Anterior cingulate cortex (tissue), 58 donors: ENCODE data around the gene PLET1.
A peak's percentile ranks its signal among the peaks of the same experiment; 100 is the strongest.

Experiments used
- DNase-seq, 58 donors: peaks; one replicate each; lab custom pipeline; 2025; lab: John Stamatoyannopoulos, UW

The PLET1 gene

DNA sequence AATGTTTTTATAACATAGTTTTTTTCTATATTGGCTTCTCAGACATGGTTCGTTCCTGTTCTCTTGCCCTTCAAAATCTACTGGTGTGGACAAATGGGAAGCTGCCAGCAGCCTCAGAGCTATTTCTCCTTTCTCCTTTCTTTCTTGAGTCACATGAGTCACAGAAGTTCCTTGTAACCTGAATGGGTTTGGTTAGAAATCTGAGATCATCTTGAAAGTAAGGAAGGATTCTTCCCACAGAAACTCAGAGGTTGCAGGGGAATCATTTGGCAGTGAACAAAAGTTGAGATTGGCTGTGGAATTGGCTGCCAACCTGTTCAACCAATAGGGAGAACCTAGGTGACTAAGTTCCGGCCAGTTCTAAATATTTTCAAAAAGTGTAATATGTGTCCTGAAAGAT, 12.5 kb downstream of the PLET1 start:
- DNase-seq, result no peak

DNA sequence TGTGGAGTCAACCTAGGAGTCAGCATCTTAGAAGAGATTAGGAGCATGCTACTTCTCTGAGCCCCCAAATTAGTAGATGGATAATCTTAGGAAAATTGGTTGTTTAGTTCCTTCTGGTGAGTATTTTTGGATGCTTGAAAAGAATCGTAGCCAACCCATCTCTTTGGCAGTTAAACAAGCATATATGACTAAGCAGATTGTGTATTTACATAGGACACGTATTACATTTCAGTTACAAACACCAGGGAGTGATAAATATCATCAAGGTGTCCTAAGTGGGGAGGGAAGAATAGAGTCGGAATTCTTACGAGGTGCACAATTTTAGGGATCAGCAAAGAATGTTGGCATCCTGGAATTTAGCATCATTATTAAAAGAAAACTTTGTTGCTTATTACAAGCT, 13.5 kb downstream of the PLET1 start:
- DNase-seq, result no peak

DNA sequence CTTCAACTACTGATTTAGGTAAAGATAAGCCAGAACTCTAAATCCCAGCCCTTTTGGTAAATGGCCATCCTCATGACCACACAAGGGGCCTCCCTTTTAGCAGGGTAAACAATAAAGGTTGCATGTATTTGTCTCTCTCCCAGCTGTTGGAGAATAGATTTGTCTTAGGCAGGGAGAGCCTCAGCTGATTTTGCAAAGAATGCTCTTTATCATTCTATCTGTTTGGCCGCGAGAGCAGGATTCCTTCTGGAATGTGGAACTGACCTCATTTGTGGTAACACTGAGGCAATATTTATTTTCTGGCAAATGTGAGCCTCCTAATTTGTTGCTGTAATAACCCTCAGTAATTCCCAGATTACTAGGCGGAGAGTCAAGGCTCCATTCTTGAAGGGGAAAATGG, 19.2 kb downstream of the PLET1 start:
- no peak for DNase-seq

DNA sequence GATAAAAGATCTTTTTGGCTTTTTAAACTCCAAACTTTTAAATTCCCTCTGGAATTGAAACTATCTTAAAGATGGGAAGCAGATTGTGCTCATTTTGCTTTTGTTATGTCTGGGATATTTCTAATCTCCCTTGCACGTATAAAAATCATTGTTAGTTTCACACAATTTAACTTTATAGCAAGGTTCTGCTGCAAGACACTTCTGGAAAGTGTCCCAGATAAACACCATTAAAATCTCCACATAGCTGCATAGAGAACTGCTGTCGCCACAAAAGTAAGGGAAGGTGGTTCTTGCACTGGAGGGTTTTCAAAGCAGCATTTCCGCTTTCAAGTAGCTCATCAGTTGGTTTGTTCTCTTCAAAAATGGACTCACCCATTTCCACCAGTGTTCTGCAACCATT, 22.6 kb downstream of the PLET1 start:
- no peak for DNase-seq

GRCh38 chr11:112237451-112237850, 23.2 kb downstream of the PLET1 start:
- no peak for DNase-seq

DNA sequence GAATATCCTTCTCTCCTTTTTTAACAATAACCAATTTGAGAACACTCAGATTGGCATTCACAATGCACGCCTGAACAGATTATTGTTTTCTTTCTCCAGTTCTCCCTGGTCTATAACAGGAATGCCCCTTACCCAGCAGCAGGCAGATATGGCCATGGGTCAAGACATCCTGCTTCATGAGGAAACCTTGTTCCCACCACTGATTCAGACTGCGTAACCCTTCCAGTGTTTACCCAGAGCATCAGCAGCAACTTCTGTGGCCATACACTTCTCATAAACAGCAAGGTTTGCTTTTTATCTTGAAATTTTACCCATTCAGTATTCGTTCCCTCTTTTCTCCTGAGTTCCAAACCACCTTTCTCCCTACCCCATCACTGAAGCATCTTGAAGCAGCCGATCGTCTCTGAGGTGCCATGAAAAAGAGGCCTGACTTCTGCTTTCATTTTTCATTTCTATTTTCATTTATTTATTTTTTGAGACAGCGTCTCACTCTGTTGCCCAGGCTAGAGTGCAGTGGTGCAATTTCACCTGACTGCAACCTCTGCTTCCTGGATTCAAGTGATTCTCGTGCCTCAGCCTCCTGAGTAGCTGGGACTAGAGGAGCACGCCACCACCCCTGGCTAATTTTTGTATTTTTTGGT, 24.8 kb downstream of the PLET1 start:
- no peak for DNase-seq

- no peak for DNase-seq
Observed at GRCh38 chr11:112231952-112232351, 28.7 kb downstream of the PLET1 start.

GRCh38 chr11:112229746-112230433, 30.8 kb downstream of the PLET1 start:
- no peak for DNase-seq

- no peak for DNase-seq
Observed at GRCh38 chr11:112229159-112229558, 31.5 kb downstream of the PLET1 start.

GRCh38 chr11:112228706-112229105, 32.0 kb downstream of the PLET1 start:
- DNase-seq, result no peak

GRCh38 chr11:112227471-112227870, 33.2 kb downstream of the PLET1 start:
- DNase-seq, result no peak

DNA sequence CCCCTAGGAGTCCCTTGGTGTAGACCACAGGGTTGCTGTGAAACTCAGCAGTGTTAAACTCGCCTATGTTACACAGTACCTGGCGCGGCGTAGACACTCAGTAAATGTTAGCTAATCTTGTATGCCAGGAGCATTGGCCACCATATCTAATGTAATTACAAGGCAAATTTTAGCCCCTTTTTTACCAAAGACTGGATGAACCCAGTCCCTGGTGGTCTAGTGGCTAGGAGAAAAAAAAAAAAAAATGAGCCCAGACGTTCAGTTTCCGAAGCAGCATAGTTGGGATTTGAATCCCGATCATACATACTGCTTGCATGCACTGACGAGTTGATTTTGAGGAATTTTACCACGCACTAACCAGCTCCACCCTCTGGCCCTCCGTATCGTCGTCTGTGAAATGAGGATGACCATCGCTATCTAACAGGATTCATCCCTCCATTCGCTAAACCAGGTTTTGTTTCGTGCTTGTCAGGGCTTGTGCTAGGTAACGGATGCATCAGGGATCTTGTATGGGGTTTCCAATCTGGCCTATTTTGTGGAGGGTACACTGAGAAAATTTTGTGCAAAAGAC, 33.7 kb downstream of the PLET1 start:
- peak in 11 of 58 donors; percentile 3 to 57 (median 19) for DNase-seq

DNA sequence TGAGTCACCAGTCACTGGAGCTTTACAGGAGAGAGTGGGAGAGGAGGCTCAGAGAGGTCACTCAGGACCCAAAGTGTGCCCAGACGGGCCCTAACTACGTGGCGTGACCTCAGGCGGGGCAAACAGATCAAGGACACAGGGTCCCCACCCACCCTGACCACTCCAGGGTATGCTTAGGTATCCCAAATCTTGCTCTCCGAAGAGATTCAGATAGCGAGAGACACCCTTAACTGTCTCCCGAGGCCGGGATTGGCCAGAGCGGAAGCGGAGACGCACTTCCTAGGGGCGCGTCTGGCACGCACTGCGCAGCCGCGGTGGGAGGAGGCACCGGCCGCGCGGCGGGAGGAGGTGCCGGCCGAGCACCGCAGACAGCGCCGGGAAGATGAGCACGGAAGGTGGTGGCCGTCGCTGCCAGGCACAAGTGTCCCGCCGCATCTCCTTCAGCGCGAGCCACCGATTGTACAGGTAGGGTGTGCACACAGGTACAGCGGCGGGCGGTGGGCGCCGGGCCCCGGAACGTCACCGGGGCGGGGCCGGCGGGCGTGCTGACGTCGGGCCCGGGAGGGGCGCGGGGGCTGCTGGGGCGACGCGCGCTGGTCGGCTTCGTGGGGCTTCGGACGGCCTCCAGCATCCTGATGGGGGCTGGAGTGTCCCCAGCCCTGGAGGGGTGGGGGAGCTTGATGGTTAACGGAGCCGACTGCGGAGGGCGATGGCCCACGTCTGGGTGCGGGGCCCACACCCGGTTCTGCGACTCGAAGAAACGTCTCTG, 34.4 kb downstream of the PLET1 start, which contains the start of gene PTS:
Gene PTS, plus strand, starts transcription at position 367 of the 769 bp plus-strand sequence. Its CDS starts 16 bp downstream, at position 383.
- peak in 57 of 58 donors; percentile 63 to 95 (median 87) for DNase-seq

GRCh38 chr11:112225753-112226061, 35.0 kb downstream of the PLET1 start:
- DNase-seq, result no peak

DNA sequence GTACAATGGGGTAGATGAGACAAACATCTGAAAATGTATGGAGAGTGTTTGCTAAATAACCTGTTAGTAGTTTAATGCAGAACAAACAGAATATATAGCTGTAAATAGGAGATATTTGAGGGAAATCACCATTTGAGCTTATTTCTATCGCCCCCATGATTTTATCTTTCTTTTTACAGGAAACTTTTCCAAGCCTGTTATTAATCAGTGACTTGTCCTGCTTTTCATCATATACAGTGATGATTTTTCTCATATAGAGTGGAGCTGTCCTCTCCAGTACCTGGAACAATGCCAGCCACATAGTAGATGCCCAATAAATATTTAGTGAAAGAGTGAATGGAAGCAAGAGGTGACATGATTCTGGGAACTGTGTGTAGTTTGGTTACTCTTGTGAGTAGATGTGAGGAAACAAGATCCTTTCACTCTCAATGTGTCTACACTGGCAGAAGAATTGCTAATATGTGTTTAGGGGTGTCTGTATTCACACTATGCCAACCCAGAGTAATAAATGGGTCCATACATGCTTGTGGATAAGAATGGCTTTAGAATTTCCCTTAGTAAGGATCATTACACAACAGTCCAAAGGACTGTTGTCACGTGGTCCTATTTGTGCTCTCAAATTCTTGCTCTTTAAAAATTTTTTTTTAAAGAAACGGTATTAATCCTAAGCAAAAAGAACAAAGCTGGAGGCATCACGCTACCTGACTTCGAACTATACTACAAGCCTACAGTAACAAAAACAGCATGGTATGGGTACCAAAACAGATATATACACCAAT, 36.7 kb downstream of the PLET1 start:
- no peak for DNase-seq

DNA sequence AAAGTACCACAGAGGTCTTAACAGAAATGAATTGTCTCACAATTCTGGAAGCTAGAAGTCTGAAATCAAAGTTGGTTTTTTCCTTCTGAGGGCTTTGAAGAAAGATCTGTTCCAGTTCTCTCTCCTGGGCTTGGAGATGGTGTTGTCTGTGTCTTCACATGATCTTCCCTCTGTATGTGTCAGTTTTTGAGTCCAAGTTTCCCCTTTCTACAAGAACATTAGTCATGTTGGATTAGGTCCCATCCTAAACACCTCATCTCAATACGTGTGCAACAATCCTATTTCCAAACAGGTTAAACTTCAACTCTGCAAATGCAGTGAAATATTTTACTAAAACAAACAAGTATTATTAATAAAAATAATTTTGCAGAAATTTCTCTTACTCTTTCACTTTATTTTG, 37.5 kb downstream of the PLET1 start:
- DNase-seq, result no peak

GRCh38 chr11:112222303-112222702, 38.4 kb downstream of the PLET1 start:
- no peak for DNase-seq

DNA sequence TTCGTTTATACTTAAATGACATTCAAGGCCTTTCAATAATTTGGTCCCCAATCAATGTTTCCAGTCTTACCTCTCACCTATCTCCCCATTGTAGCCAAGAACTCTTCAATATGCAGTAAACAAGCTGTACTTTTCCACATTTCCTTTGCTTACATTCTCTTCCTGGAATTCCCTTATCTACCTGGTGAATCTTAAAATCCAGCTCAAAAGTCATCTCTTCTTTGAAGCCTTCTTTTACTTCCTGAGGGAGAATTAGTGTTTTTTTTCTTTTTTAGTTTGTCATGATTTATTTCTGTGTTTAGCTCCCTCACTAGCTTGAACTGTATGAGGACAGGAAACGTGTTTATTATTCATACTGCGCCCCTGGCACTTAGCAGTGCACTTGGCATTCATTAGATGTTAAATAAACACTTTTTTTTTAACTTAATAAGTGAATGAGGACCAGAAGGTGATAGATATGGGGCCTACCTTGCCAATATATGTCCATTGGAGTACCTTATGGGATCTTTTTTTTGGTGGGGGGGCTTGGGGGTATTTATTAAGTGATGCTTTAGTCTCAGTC, 39.3 kb downstream of the PLET1 start:
- no peak for DNase-seq

- peak in 40 of 58 donors; percentile 2 to 80 (median 25) for DNase-seq
Observed at GRCh38 chr11:112219476-112220232, 41.0 kb downstream of the PLET1 start.
